GM12891 (cell line): Measurements from ENCODE around the gene ATP5MC2.

Source experiments
- PAX5 ChIP-seq: IDR thresholded peaks from 2 replicates; pipeline ENCODE4 v1.6.1; 2011; ENCODE audit warnings: low read length, moderate library complexity, mild to moderate bottlenecking; ENCODE audit not compliant: insufficient read depth, severe bottlenecking
- POLR2A ChIP-seq: IDR thresholded peaks from 2 replicates; pipeline ENCODE4 v1.6.1; 2011; ENCODE audit warnings: low read depth, low read length, control low read depth
- POLR2AphosphoS5 ChIP-seq: IDR thresholded peaks from 2 replicates; pipeline ENCODE4 v1.6.1; 2011; ENCODE audit warnings: low read depth, low read length, control low read depth
- POU2F2 ChIP-seq: IDR thresholded peaks from 2 replicates; pipeline ENCODE4 v1.6.1; 2011; ENCODE audit warnings: low read depth, mild to moderate bottlenecking, control low read depth, low read length, moderate library complexity
- SPI1 ChIP-seq: IDR thresholded peaks from 2 replicates; pipeline ENCODE4 v1.6.1; 2011; ENCODE audit warnings: low read depth, low read length, control low read depth
- TAF1 ChIP-seq: IDR thresholded peaks from 2 replicates; pipeline ENCODE4 v1.6.1; 2011; ENCODE audit warnings: low read depth, low read length, control low read depth

DNA sequence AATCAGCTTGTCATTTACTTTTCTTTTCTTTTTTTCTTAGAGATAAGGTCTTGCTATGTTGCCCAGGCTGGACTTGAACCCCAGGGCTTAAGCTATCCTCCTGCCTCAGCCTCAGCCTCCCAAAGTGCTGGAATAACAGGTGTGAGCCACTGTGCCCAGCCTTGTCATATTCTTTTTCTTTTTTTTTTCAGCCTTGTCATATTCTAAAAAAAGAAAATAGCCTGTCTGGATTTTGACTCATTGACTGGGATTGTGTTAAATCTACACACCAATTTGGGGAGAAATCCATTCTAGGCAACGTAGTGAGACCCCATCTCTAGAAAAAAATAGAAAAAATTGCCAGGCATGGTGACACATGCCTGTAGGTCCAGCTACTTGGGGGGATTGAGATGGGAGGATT, 24.1 kb downstream of the ATP5MC2 start:
- no peak for TF ChIP-seq POLR2A
- no peak for TF ChIP-seq PAX5
- no peak for TF ChIP-seq POLR2AphosphoS5
- no peak for TF ChIP-seq TAF1
- no peak for TF ChIP-seq POU2F2
- TF ChIP-seq SPI1 = no peak
